GM06990 (cell line): ENCODE measurements around the gene BMP2K.
A peak's percentile ranks its signal among the peaks of the same experiment; 100 is the strongest.

ENCODE experiments used
- DNase-seq: peaks from one replicate; pipeline ENCODE4 v3.0.0-alpha.2; 2011; ENCODE audit not compliant: insufficient read length; ENCODE audit errors: extremely low read depth
- H3K27me3 ChIP-seq: replicated peaks from 2 replicates; pipeline ENCODE4 v1.6.0; 2011; ENCODE audit warnings: low read length; ENCODE audit not compliant: control insufficient read depth, insufficient read depth
- H3K36me3 ChIP-seq: 2 replicates; pipeline ENCODE4 v1.5.1; 2011; ENCODE audit warnings: low read length; ENCODE audit not compliant: control insufficient read depth, insufficient read depth
- H3K4me3 ChIP-seq: replicated peaks from 2 replicates; pipeline ENCODE4 v1.5.1; 2011; ENCODE audit warnings: low read depth, mild to moderate bottlenecking, control low read depth, low read length
- CTCF ChIP-seq: IDR thresholded peaks from 2 replicates; pipeline ENCODE4 v1.5.1; 2011; ENCODE audit warnings: low read length, control low read depth, mild to moderate bottlenecking, inconsistent platforms; ENCODE audit not compliant: insufficient read depth, poor library complexity, severe bottlenecking

The BMP2K gene

GRCh38 chr4:78936989-78937388 is 160.8 kb downstream of the BMP2K start:
- H3K27me3 ChIP-seq = no peaks in the 10 kb centered on the region
- H3K36me3 ChIP-seq = no peaks in the 10 kb centered on the region
- DNase-seq = no peak
- TF ChIP-seq CTCF = no peak
- H3K4me3 ChIP-seq = no peak overlapping the region

DNA sequence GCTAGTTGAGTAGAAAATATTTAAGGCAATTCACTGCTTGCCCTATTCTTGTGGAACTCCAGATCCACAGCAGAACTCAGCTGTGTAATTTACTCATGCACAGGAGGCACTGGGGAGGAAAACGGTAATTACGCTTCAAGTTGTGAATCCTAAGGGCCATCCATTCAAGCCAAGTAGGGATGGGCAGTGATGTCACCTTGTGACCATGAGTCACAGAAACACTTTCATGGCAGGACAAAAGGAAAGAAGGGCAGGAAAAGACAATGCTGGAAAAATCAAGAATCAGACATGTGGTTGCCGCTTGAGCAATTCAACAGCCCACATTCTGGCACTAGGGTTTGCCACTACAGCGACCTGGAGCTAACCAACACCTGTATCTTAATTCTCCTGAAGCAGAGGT is 161.7 kb downstream of the BMP2K start:
- no peak overlapping the region for H3K4me3 ChIP-seq
- no peak for DNase-seq
- H3K36me3 ChIP-seq = no peaks in the 10 kb centered on the region
- no peaks in the 10 kb centered on the region for H3K27me3 ChIP-seq
- TF ChIP-seq CTCF = no peak

- TF ChIP-seq CTCF = no peak
- no peak for DNase-seq
- Histone ChIP-seq H3K4me3 (peak overlapping the region; percentile 81), H3K27me3 (no peaks in the 10 kb centered on the region), H3K36me3 (no peaks in the 10 kb centered on the region)
Measured at GRCh38 chr4:78938474-78938867, 162.3 kb downstream of the BMP2K start.

- Histone ChIP-seq H3K27me3 (no peaks in the 10 kb centered on the region), H3K36me3 (no peaks in the 10 kb centered on the region), H3K4me3 (peak within 1 kb of the TSS; percentile 81)
- peak; percentile 92 for DNase-seq
- no peak for TF ChIP-seq CTCF
Measured at GRCh38 chr4:78938868-78939666, 162.9 kb downstream of the BMP2K start, which contains the start of gene PAQR3. TSS of gene PAQR3 (minus strand) at chr4:78939438. CDS start at chr4:78939224, 214 bp downstream.

- H3K4me3 ChIP-seq = peak overlapping the region; percentile 81
Measured at GRCh38 chr4:78939667-78940008, 163.5 kb downstream of the BMP2K start.

More at GRCh38 chr4:78939667-78940008, 163.5 kb downstream of the BMP2K start:
- DNase-seq = no peak
- Histone ChIP-seq H3K27me3 (no peaks in the 10 kb centered on the region), H3K36me3 (no peaks in the 10 kb centered on the region)
- TF ChIP-seq CTCF = no peak
